ENCODE results near the gene RAI1.
A peak's percentile ranks its signal among the peaks of the same experiment; 100 is the strongest.

Gene RAI1

GRCh38 chr17:17815436-17816200, 134.4 kb downstream of the RAI1 start:
- no peak for DNase-seq (ENCODE audit: low read depth in 2 of 2)

GRCh38 chr17:17816240-17816814, 135.1 kb downstream of the RAI1 start:
- no peak for DNase-seq (ENCODE audit: low read depth in 2 of 2)

- no peak for DNase-seq (ENCODE audit: low read depth in 2 of 2)
These were observed 135.7 kb downstream of the RAI1 start for GRCh38 chr17:17816831-17817551.

GRCh38 chr17:17817552-17817947, 136.3 kb downstream of the RAI1 start:
- DNase-seq (ENCODE audit: low read depth in 2 of 2): no peak

- no peak for DNase-seq (ENCODE audit: low read depth in 2 of 2)
These were observed 136.8 kb downstream of the RAI1 start for GRCh38 chr17:17818088-17818526.

GRCh38 chr17:17819111-17819510, 137.9 kb downstream of the RAI1 start:
- no peak for DNase-seq (ENCODE audit: low read depth in 2 of 2)

GRCh38 chr17:17819561-17819995, 138.3 kb downstream of the RAI1 start:
- peak; percentile 73 to 76 for DNase-seq (ENCODE audit: low read depth in 2 of 2)

GRCh38 chr17:17820046-17820445, 138.8 kb downstream of the RAI1 start:
- DNase-seq (ENCODE audit: low read depth in 2 of 2): no peak

- no peak for DNase-seq (ENCODE audit: low read depth in 2 of 2)
These were observed 139.4 kb downstream of the RAI1 start for GRCh38 chr17:17820463-17821158.

- DNase-seq (ENCODE audit: low read depth in 2 of 2): no peak
These were observed 140.9 kb downstream of the RAI1 start for GRCh38 chr17:17822189-17822588.

- DNase-seq (ENCODE audit: low read depth in 2 of 2): no peak
These were observed 141.4 kb downstream of the RAI1 start for GRCh38 chr17:17822616-17823015.

- peak; percentile 67 to 69 for DNase-seq (ENCODE audit: low read depth in 2 of 2)
These were observed 142.3 kb downstream of the RAI1 start for GRCh38 chr17:17823433-17824118.

GRCh38 chr17:17824119-17824782, 143.0 kb downstream of the RAI1 start:
- no peak for DNase-seq (ENCODE audit: low read depth in 2 of 2)

GRCh38 chr17:17824783-17825614, 143.7 kb downstream of the RAI1 start:
- no peak for DNase-seq (ENCODE audit: low read depth in 2 of 2)

- DNase-seq (ENCODE audit: low read depth in 2 of 2): no peak
These were observed 145.1 kb downstream of the RAI1 start for GRCh38 chr17:17826342-17826713.

- DNase-seq (ENCODE audit: low read depth in 2 of 2): no peak
These were observed 145.9 kb downstream of the RAI1 start for GRCh38 chr17:17826942-17827785.

GRCh38 chr17:17827826-17828621, 146.8 kb downstream of the RAI1 start:
- DNase-seq (ENCODE audit: low read depth in 2 of 2): no peak

GRCh38 chr17:17830269-17830567, 149.0 kb downstream of the RAI1 start:
- no peak for DNase-seq (ENCODE audit: low read depth in 2 of 2)

Measured in stimulated activated CD8-positive, alpha-beta memory T cell treated with anti-CD3 and anti-CD28 coated beads, Interleukin-2, amount 100 ng/mL, for 48 hours (primary cell).